Body of pancreas (tissue), 4 donors: ENCODE data around the gene TRNAU1AP.

Experiments used
- CTCF ChIP-seq, 7 experiments: fragments of 450-650 bp in 4 of 7; fragments of 200-600 bp in 3 of 7; sonication (generic) in 3 of 7; IDR thresholded peaks; one replicate each; pipeline ENCODE4 v1.5.1; 2016 to 2019; ENCODE audit warnings: antibody characterized with exemption in 7 of 7
- POLR2A ChIP-seq, 3 donors: fragments of 450-650 bp; IDR thresholded peaks; one replicate each; pipeline ENCODE4 v1.6.1; 2016; ENCODE audit warnings: antibody characterized with exemption in 3 of 3, mild to moderate bottlenecking in 2 of 3

GRCh38 chr1:28540651-28541050 lies 12.2 kb upstream of the TRNAU1AP start:
- no peak for TF ChIP-seq POLR2A (IDR thresholded peaks at IDR 0.05)
- no peak for TF ChIP-seq CTCF (IDR thresholded peaks at IDR 0.05)
